CD4-positive, alpha-beta T cell treated with Interleukin-2 at 100 ng/mL for 4 hours (primary cell): ENCODE results near the gene CTNNB1.

Source experiments
- DNase-seq: peaks from one replicate; pipeline ENCODE4 v3.0.0-alpha.2; 2020; ENCODE audit warnings: low spot score

CTNNB1 gene

GRCh38 chr3:41193794-41194539 is 5.3 kb upstream of the CTNNB1 start:
- DNase-seq, result no peak

- DNase-seq, result no peak
These were observed 4.6 kb upstream of the CTNNB1 start for GRCh38 chr3:41194701-41195100.

- no peak for DNase-seq
These were observed 3.4 kb upstream of the CTNNB1 start for GRCh38 chr3:41195946-41196345.

- no peak for DNase-seq
These were observed 2.5 kb upstream of the CTNNB1 start for GRCh38 chr3:41196499-41197410.

- no peak for DNase-seq
These were observed 1.3 kb upstream of the CTNNB1 start for GRCh38 chr3:41198046-41198445.

GRCh38 chr3:41198526-41198925 is 779 bp upstream of the CTNNB1 start:
- DNase-seq, result no peak

GRCh38 chr3:41199866-41200668 is 762 bp downstream of the CTNNB1 start:
- peak; percentile 30 for DNase-seq

GRCh38 chr3:41200669-41201021 is 1.3 kb downstream of the CTNNB1 start:
- peak; percentile 31 for DNase-seq

- no peak for DNase-seq
These were observed 2.9 kb downstream of the CTNNB1 start for GRCh38 chr3:41202075-41202833.

GRCh38 chr3:41202834-41203345 is 3.6 kb downstream of the CTNNB1 start:
- DNase-seq, result no peak

- DNase-seq, result no peak
These were observed 5.1 kb downstream of the CTNNB1 start for GRCh38 chr3:41204369-41204768.

GRCh38 chr3:41205591-41205990 is 6.3 kb downstream of the CTNNB1 start:
- DNase-seq, result no peak

- DNase-seq, result no peak
These were observed 8.1 kb downstream of the CTNNB1 start for GRCh38 chr3:41207355-41207754.

GRCh38 chr3:41208507-41209220 is 9.4 kb downstream of the CTNNB1 start:
- DNase-seq, result no peak

GRCh38 chr3:41209646-41210045 is 10.3 kb downstream of the CTNNB1 start:
- no peak for DNase-seq

GRCh38 chr3:41210966-41211365 is 11.7 kb downstream of the CTNNB1 start:
- DNase-seq, result no peak

GRCh38 chr3:41212088-41212487 is 12.8 kb downstream of the CTNNB1 start:
- DNase-seq, result no peak

GRCh38 chr3:41213588-41213987 is 14.3 kb downstream of the CTNNB1 start:
- DNase-seq, result no peak

- DNase-seq, result no peak
These were observed 17.1 kb downstream of the CTNNB1 start for GRCh38 chr3:41216422-41216821.

- DNase-seq, result no peak
These were observed 17.7 kb downstream of the CTNNB1 start for GRCh38 chr3:41216993-41217392.

- DNase-seq, result no peak
These were observed 20.1 kb downstream of the CTNNB1 start for GRCh38 chr3:41219424-41219823.
